NB4 (cell line): ENCODE results near the gene CHI3L1.

ENCODE experiments used
- POLR2A ChIP-seq: IDR thresholded peaks from 2 replicates; pipeline ENCODE4 v1.6.1; 2011; ENCODE audit warnings: mild to moderate bottlenecking; ENCODE audit not compliant: insufficient read length; ENCODE audit errors: extremely low read depth
- TF ChIP-seq, protein P1 (sequence below): IDR thresholded peaks from one replicate; pipeline ENCODE4 v1.5.1; 2012; ENCODE audit warnings: low read depth, low read length

DNA sequence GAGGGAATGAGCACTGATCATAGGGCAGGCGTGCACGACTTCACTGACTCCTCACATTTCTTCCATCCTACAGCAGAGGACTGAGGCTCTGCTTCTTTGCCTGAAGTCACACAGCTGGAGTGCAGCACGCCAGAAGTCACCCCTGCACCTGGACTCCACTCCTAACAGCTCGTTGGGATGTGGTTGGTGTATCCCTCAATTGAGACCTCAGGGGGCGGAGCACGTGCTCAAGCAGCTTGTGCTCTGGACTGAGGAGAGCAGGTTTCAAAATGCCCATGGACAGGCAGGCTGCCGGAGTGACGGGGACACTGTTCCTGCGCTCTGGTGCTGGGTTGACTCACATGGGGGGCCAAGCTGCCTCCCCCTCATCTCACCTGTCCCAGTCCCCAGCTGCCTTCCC lies 29.1 kb upstream of the CHI3L1 start:
- TF ChIP-seq, protein P1, sequence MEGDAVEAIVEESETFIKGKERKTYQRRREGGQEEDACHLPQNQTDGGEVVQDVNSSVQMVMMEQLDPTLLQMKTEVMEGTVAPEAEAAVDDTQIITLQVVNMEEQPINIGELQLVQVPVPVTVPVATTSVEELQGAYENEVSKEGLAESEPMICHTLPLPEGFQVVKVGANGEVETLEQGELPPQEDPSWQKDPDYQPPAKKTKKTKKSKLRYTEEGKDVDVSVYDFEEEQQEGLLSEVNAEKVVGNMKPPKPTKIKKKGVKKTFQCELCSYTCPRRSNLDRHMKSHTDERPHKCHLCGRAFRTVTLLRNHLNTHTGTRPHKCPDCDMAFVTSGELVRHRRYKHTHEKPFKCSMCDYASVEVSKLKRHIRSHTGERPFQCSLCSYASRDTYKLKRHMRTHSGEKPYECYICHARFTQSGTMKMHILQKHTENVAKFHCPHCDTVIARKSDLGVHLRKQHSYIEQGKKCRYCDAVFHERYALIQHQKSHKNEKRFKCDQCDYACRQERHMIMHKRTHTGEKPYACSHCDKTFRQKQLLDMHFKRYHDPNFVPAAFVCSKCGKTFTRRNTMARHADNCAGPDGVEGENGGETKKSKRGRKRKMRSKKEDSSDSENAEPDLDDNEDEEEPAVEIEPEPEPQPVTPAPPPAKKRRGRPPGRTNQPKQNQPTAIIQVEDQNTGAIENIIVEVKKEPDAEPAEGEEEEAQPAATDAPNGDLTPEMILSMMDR, result no peak
- TF ChIP-seq POLR2A, result no peak
